ENCODE data around the gene NKX2-2. TPM values are rescaled to one million over a fixed set of nuclear protein-coding genes. Genes with fewer than 3 reads are reported as not detected.

NKX2-2 gene
- total and polyA plus RNA-seq, 2 of the 4 experiments (the other 2 are of a cell fraction): not detected

DNA sequence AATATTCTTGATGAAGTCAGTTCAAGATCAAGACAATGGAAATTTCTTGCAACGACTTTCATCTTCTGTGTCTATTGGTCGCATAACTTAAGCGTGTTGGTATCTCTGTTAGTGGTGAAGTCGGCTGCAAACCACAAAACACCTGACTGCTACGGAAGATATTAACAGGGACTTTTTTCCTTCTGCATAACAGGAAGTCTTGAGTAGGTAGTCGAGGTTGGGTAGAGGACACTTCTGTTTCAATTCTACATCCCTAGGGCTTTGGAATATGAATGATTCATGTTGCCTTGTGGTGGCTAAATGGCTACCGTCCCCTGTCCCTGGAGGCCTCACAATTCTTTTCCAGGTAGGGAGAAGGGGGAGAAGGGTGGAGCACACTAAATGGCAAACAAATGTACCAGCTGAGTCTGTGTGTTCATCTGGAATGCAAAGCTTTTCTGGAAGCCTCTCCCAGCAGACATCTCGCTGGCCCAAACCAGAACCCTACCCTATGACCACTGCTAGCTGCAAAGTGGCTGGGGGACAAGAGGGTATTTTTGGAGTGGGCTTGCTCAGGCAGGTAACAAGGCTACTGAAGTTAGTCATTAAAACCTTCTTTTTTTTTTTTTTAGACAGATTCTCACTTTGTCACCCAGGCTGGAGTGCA lies 34.6 kb upstream of the NKX2-2 start:
- no peaks in the 10 kb centered on the region for H3K9me3 ChIP-seq (ENCODE audit: control insufficient read depth, insufficient read depth, low read length)
- H4K91ac ChIP-seq (ENCODE audit: insufficient read depth, low read depth, low read length): no peak overlapping the region
- H3K9ac ChIP-seq (ENCODE audit: low read depth, low read length): no peak overlapping the region
- H3K14ac ChIP-seq (replicated peaks; ENCODE audit: low read depth, low read length): no peak overlapping the region
- dilution Hi-C loops (cut with HindIII; ENCODE audit: low sequenced_read_pairs, unreplicated experiment): no loop called here
- H3K36me3 ChIP-seq (ENCODE audit: control insufficient read depth, insufficient read depth, low read length): no peaks in the 10 kb centered on the region
- intact Hi-C loops (cut with micrococcal nuclease): no loop called here
- H4K20me1 ChIP-seq (ENCODE audit: insufficient read depth, low read length): no peaks in the 10 kb centered on the region
- H2BK120ac ChIP-seq (ENCODE audit: low read depth, low read length): no peak overlapping the region
- no peak overlapping the region for H4K5ac ChIP-seq (ENCODE audit: low read depth, low read length)
- in situ Hi-C loops (cut with MboI; ENCODE audit: low sequenced_read_pairs): no loop called here
- H2AK5ac ChIP-seq (ENCODE audit: low read depth, low read length): no peak overlapping the region
- no peak overlapping the region for H3K27ac ChIP-seq (ENCODE audit: insufficient read depth, low read length)
- no peak overlapping the region for H3K4me3 ChIP-seq (ENCODE audit: insufficient read depth, low read depth, low read length)
- no peak overlapping the region for H2AK9ac ChIP-seq (replicated peaks; ENCODE audit: low read depth, low read length, poor library complexity)
- TF ChIP-seq RAD21 (IDR thresholded peaks at IDR 0.05; ENCODE audit: low read length): no peak
- no peak for TF ChIP-seq RFX5 (IDR thresholded peaks at IDR 0.05; ENCODE audit: low read depth, low read length)
- no peak for TF ChIP-seq MXI1 (IDR thresholded peaks at IDR 0.05; ENCODE audit: borderline replicate concordance, low read depth, low read length)
- TF ChIP-seq FOS (IDR thresholded peaks at IDR 0.05; ENCODE audit: low read depth, low read length): no peak
- no peak for TF ChIP-seq NFE2L2 (IDR thresholded peaks at IDR 0.05; ENCODE audit: low read depth, low read length)
- TF ChIP-seq MAZ (IDR thresholded peaks at IDR 0.05; ENCODE audit: borderline replicate concordance, low read depth, low read length): no peak
- no peak overlapping the region for H2BK15ac ChIP-seq (ENCODE audit: low read depth, low read length)
- no peak overlapping the region for H2AFZ ChIP-seq (replicated peaks; ENCODE audit: low read length, poor library complexity)
- no peaks in the 10 kb centered on the region for H3K4me1 ChIP-seq (ENCODE audit: control insufficient read depth, insufficient read depth, low read length)
- ChIA-PET POLR2A (ENCODE audit: unreplicated experiment) (no interaction called here), CTCF (no interaction called here)
- H2BK5ac ChIP-seq (ENCODE audit: low read depth, low read length, poor library complexity, severe bottlenecking): no peak overlapping the region
- H3K4me2 ChIP-seq (ENCODE audit: low read depth, low read length): no peak overlapping the region
- H3K23ac ChIP-seq (ENCODE audit: low read depth, low read length): no peak overlapping the region
- H4K8ac ChIP-seq (ENCODE audit: low read depth in 2 of 2, low read length in 2 of 2): no peak overlapping the region
- BruUV-seq (replicated peaks): no TSS peak
- H3K56ac ChIP-seq (ENCODE audit: extremely low read depth, insufficient read depth, low read length): no peak overlapping the region
- no peaks in the 10 kb centered on the region for H3K79me1 ChIP-seq (ENCODE audit: low read depth in 1 of 2, low read length in 2 of 2)
- H3K27me3 ChIP-seq (ENCODE audit: control insufficient read depth, insufficient read depth, low read length): no peaks in the 10 kb centered on the region
- no CpG with 5 or more reads among the region's 8 CpGs for WGBS, 2 experiments (ENCODE audit: extremely low coverage in 2 of 2, insufficient read length in 1 of 2)
- H3K18ac ChIP-seq (ENCODE audit: low read depth, low read length): no peak overlapping the region
- ATAC-seq (ENCODE audit: low read depth) (no peak), DNase-seq (no peak)
- H3K4ac ChIP-seq (ENCODE audit: low read depth, low read length): no peak overlapping the region
- H3K9me1 ChIP-seq (ENCODE audit: insufficient read depth, low read length): no peaks in the 10 kb centered on the region
- H2BK20ac ChIP-seq (ENCODE audit: low read depth, low read length): no peak overlapping the region
